MM.1S (cell line): ENCODE measurements around the gene MLPH.
A peak's percentile ranks its signal among the peaks of the same experiment; 100 is the strongest.

Source experiments
- CTCF ChIP-seq: fragments of 300-600 bp; sonication (generic); IDR thresholded peaks from 2 replicates; pipeline ENCODE4 v1.5.1; 2016; ENCODE audit warnings: antibody characterized with exemption, low read length, mixed read lengths
- EZH2 ChIP-seq: fragments of 300-600 bp; sonication (generic); optimal IDR thresholded peaks from 2 replicates; pipeline ENCODE3; 2017; ENCODE audit warnings: low read depth, mild to moderate bottlenecking, antibody characterized with exemption, low read length, mixed read lengths

- TF ChIP-seq CTCF, result peak; percentile 90
- no peak for TF ChIP-seq EZH2
Observed at GRCh38 chr2:237572021-237572741, 85.1 kb downstream of the MLPH start.
